PC-3 (cell line): ENCODE data around the gene WDR41. TPM values are rescaled to one million over a fixed set of nuclear protein-coding genes. Genes with fewer than 3 reads are reported as not detected.

ENCODE experiments used
- ATAC-seq: fragments of 200-7000 bp; cut with Tn5 transposase; 2 replicates; pipeline ENCODE4 v1.9.1; 2020; ENCODE audit warnings: mild to moderate bottlenecking, moderate library complexity
- BruUV-seq: library from RNA; stranded (reverse); fragments of 400-500 nt; replicated peaks from 2 replicates; lab custom pipeline; 2021; lab: Mats Ljungman, UMichigan
- CTCF ChIA-PET: fragments of 300-600 bp; sonication (Branson Sonifier 250); formaldehyde crosslinking; loops from one replicate; lab custom pipeline; 2022; ENCODE audit warnings: antibody characterized with exemption; lab: Charles Lee
- POLR2A ChIA-PET: fragments of 300-600 bp; sonication (Branson Sonifier 250); formaldehyde crosslinking; loops from one replicate; lab custom pipeline; 2022; ENCODE audit warnings: antibody characterized with exemption; ENCODE audit not compliant: unreplicated experiment; lab: Charles Lee
- DNase-seq: peaks from one replicate; pipeline ENCODE4 v3.0.0-alpha.2; 2015
- H2AFZ ChIP-seq: fragments of 300-600 bp; sonication (generic); 2 replicates; pipeline ENCODE4 v1.6.0; 2016; ENCODE audit warnings: antibody characterized with exemption, low read length
- H3F3A ChIP-seq: fragments of 300-600 bp; sonication (generic); one replicate; pipeline ENCODE4 v1.6.0; 2017; ENCODE audit warnings: antibody characterized with exemption, low read length, control low read depth, mild to moderate bottlenecking; ENCODE audit not compliant: unreplicated experiment
- H3K27ac ChIP-seq: fragments of 300-600 bp; sonication (generic); 2 replicates; pipeline ENCODE4 v1.5.1; 2016; ENCODE audit warnings: mild to moderate bottlenecking, low read length
- H3K27me3 ChIP-seq: fragments of 300-600 bp; sonication (generic); 2 replicates; pipeline ENCODE4 v1.6.1; 2016; ENCODE audit warnings: low read length, mixed read lengths
- H3K36me3 ChIP-seq: fragments of 300-600 bp; sonication (generic); 2 replicates; pipeline ENCODE4 v1.6.1; 2016; ENCODE audit warnings: low read depth, mixed run types, low read length, mixed read lengths
- H3K4me1 ChIP-seq: fragments of 300-600 bp; sonication (generic); 2 replicates; pipeline ENCODE4 v1.5.1; 2016; ENCODE audit warnings: low read length; ENCODE audit not compliant: insufficient read depth
- H3K4me2 ChIP-seq: fragments of 300-600 bp; sonication (generic); 2 replicates; pipeline ENCODE4 v1.6.0; 2016; ENCODE audit warnings: low read length
- H3K4me3 ChIP-seq: fragments of 300-600 bp; sonication (generic); 2 replicates; pipeline ENCODE4 v1.5.1; 2016; ENCODE audit warnings: mild to moderate bottlenecking, low read length, mixed read lengths
- H3K79me2 ChIP-seq: fragments of 300-600 bp; sonication (generic); 2 replicates; pipeline ENCODE4 v1.6.1; 2017; ENCODE audit warnings: low read length, mixed read lengths
- H3K9ac ChIP-seq: fragments of 300-600 bp; sonication (generic); 2 replicates; pipeline ENCODE4 v1.6.0; 2016; ENCODE audit warnings: mild to moderate bottlenecking, low read length
- H3K9me2 ChIP-seq: fragments of 300-600 bp; sonication (generic); replicated peaks from 2 replicates; pipeline ENCODE4 v1.6.1; 2016; ENCODE audit warnings: mixed run types, low read length, mixed read lengths
- H3K9me3 ChIP-seq: fragments of 300-600 bp; sonication (generic); 2 replicates; pipeline ENCODE4 v1.6.1; 2016; ENCODE audit warnings: low read length, mixed read lengths
- H4K20me1 ChIP-seq: fragments of 300-600 bp; sonication (generic); 2 replicates; pipeline ENCODE4 v1.6.1; 2016; ENCODE audit warnings: low read length, mixed read lengths
- CTCF ChIP-seq: fragments of 300-600 bp; sonication (generic); conservative IDR thresholded peaks from 2 replicates; pipeline ENCODE4 v1.5.1; 2017; ENCODE audit warnings: antibody characterized with exemption, low read depth, mild to moderate bottlenecking, low read length
- EZH2 ChIP-seq: fragments of 300-600 bp; sonication (generic); IDR thresholded peaks from one replicate; pipeline ENCODE4 v1.6.1; 2017; ENCODE audit warnings: antibody characterized with exemption, mild to moderate bottlenecking, low read length; ENCODE audit not compliant: unreplicated experiment
- EZH2phosphoT487 ChIP-seq: fragments of 300-600 bp; sonication (generic); IDR thresholded peaks from 2 replicates; pipeline ENCODE4 v1.6.1; 2018; ENCODE audit warnings: mild to moderate bottlenecking, antibody characterized with exemption, low read length, borderline replicate concordance
- intact Hi-C: fragments of 100-400 bp; cut with micrococcal nuclease; formaldehyde crosslinking; loops from 2 replicates; pipeline ENCODE4 v1.9.0; 2023
- total RNA-seq: library from RNA; depleted of rRNA; stranded (reverse); fragments of >200 nt; gene quantifications from 2 replicates; pipeline ENCODE4 v1.2.3, GENCODE V29; 2014

Gene WDR41
- total RNA-seq, 1 experiment from 2014 or later, result 19.5 TPM

GRCh38 chr5:77427998-77428397 lies 64.1 kb downstream of the WDR41 start:
- Histone ChIP-seq H3K9me2 (no peaks in the 10 kb centered on the region), H2AFZ (no peak overlapping the region), H4K20me1 (peaks cover 4% of the 10 kb centered on the region; the same call in 1 of the 2 replicates), H3K27ac (no peak overlapping the region), H3K4me1 (peaks cover 47% of the 10 kb centered on the region), H3K4me2 (no peak overlapping the region), H3K9ac (no peak overlapping the region), H3K79me2 (no peaks in the 10 kb centered on the region), H3K27me3 (no peaks in the 10 kb centered on the region), H3K36me3 (peaks cover 4% of the 10 kb centered on the region), H3K9me3 (no peaks in the 10 kb centered on the region), H3K4me3 (no peak overlapping the region), H3F3A (peaks cover 10% of the 10 kb centered on the region)
- DNase-seq, result no peak
- BruUV-seq, result no TSS peak
- no peak for ATAC-seq
- TF ChIP-seq CTCF (no peak), EZH2phosphoT487 (no peak), EZH2 (no peak)
- intact Hi-C loops, result no loop called here
- POLR2A ChIA-PET, result no interaction called here
- CTCF ChIA-PET, result no interaction called here

- CTCF ChIA-PET, result interaction anchor here (0.6 kb wide), 1 partner anchor 164 kb away, joined by 4 read pairs; no protein-coding TSS in a partner anchor
- ATAC-seq (peak; percentile 73), DNase-seq (peak; percentile 73)
- TF ChIP-seq EZH2 (no peak), CTCF (no peak), EZH2phosphoT487 (no peak)
- Histone ChIP-seq H3K9ac (no peak overlapping the region), H3K27me3 (no peaks in the 10 kb centered on the region), H3K9me3 (no peaks in the 10 kb centered on the region), H3K4me2 (peak overlapping the region; percentile 46), H3K4me3 (no peak overlapping the region), H3K9me2 (no peaks in the 10 kb centered on the region), H4K20me1 (peaks cover 2% of the 10 kb centered on the region; the same call in 1 of the 2 replicates), H3K27ac (peak overlapping the region; percentile 41), H2AFZ (no peak overlapping the region), H3K36me3 (no peaks in the 10 kb centered on the region), H3F3A (peaks cover 4% of the 10 kb centered on the region), H3K4me1 (peaks cover 40% of the 10 kb centered on the region), H3K79me2 (no peaks in the 10 kb centered on the region)
- BruUV-seq, result no TSS peak
- POLR2A ChIA-PET, result interaction anchor here (0.6 kb wide), 1 partner anchor 1730 kb away, joined by 7 read pairs; no protein-coding TSS in a partner anchor
- intact Hi-C loops, result no loop called here
Measured at GRCh38 chr5:77426670-77427069, 65.4 kb downstream of the WDR41 start.

GRCh38 chr5:77425998-77426659 lies 66.0 kb downstream of the WDR41 start:
- H3K4me3 ChIP-seq, result no peak overlapping the region
- H3K36me3 ChIP-seq, result no peaks in the 10 kb centered on the region
- no TSS peak for BruUV-seq
- intact Hi-C loops, result no loop called here
- H3K4me2 ChIP-seq, result peak overlapping the region; percentile 46
- ATAC-seq (peak; percentile 29), DNase-seq (peak; percentile 53)
- H3K9me3 ChIP-seq, result no peaks in the 10 kb centered on the region
- no peaks in the 10 kb centered on the region for H4K20me1 ChIP-seq
- H3F3A ChIP-seq, result no peaks in the 10 kb centered on the region
- no peaks in the 10 kb centered on the region for H3K27me3 ChIP-seq
- H3K4me1 ChIP-seq, result peaks cover 36% of the 10 kb centered on the region
- H3K9me2 ChIP-seq, result no peaks in the 10 kb centered on the region
- TF ChIP-seq CTCF (no peak), EZH2 (no peak), EZH2phosphoT487 (no peak)
- H2AFZ ChIP-seq, result no peak overlapping the region
- no peaks in the 10 kb centered on the region for H3K79me2 ChIP-seq
- H3K27ac ChIP-seq, result peak overlapping the region; percentile 41
- ChIA-PET POLR2A (interaction anchor here (0.6 kb wide), 2 partner anchors 28 to 1730 kb away, joined by 3 to 7 read pairs; no protein-coding TSS in a partner anchor), CTCF (no interaction called here)
- H3K9ac ChIP-seq, result no peak overlapping the region
